HepG2 (cell line): Measurements from ENCODE around the gene BEST2. TPM values are rescaled to one million over a fixed set of nuclear protein-coding genes. Genes with fewer than 3 reads are reported as not detected.
A peak's percentile ranks its signal among the peaks of the same experiment; 100 is the strongest.

Experiments
- ETS1 ChIP-seq: sonication (generic); formaldehyde crosslinking; IDR thresholded peaks from 2 replicates; pipeline ENCODE4 v1.4.0; 2020; ENCODE audit warnings: missing genetic modification reagents
- FOSL2 ChIP-seq: sonication (generic); formaldehyde crosslinking; IDR thresholded peaks from 2 replicates; pipeline ENCODE4 v1.4.0; 2020; ENCODE audit warnings: missing genetic modification reagents
- HDAC6 ChIP-seq: fragments of 200-600 bp; sonication (generic); IDR thresholded peaks from 2 replicates; pipeline ENCODE4 v1.7.0; 2017; ENCODE audit warnings: mild to moderate bottlenecking, antibody characterized with exemption, low read length, low read depth
- HMGXB4 ChIP-seq, 2 experiments: sonication (generic) in 1 of 2; formaldehyde crosslinking in 1 of 2; IDR thresholded peaks; 2 replicates each; pipeline versions ENCODE4 v1.4.0 to v1.6.1; 2018 to 2020; ENCODE audit warnings: missing genetic modification reagents in 2 of 2, borderline replicate concordance in 1 of 2, low read depth in 1 of 2, mild to moderate bottlenecking in 1 of 2, missing biosample characterization in 1 of 2
- KDM4B ChIP-seq: sonication (generic); formaldehyde crosslinking; IDR thresholded peaks from 2 replicates; pipeline ENCODE4 v1.4.0; 2020; ENCODE audit warnings: missing genetic modification reagents
- KLF6 ChIP-seq: IDR thresholded peaks from 2 replicates; pipeline ENCODE4 v1.8.0; 2016; ENCODE audit warnings: missing biosample characterization, missing genetic modification reagents
- MBNL3 ChIP-seq: fragments of 250-450 bp; sonication (Bioruptor Pico); conservative IDR thresholded peaks from 2 replicates; pipeline ENCODE4 v1.8.0; 2022; ENCODE audit warnings: mild to moderate bottlenecking, inconsistent platforms
- MIXL1 ChIP-seq: IDR thresholded peaks from 2 replicates; pipeline ENCODE4 v1.6.1; 2016
- NFIB ChIP-seq: sonication (generic); formaldehyde crosslinking; IDR thresholded peaks from 2 replicates; pipeline ENCODE4 v1.9.0; 2021; ENCODE audit warnings: missing genetic modification reagents, mild to moderate bottlenecking, borderline replicate concordance
- RBFOX2 ChIP-seq: fragments of 200-400 bp; formaldehyde crosslinking; IDR thresholded peaks from 2 replicates; pipeline ENCODE4 v1.6.1; 2017; ENCODE audit warnings: low read depth, mild to moderate bottlenecking, low read length
- RNF2 ChIP-seq: fragments of 450-650 bp; conservative IDR thresholded peaks from 2 replicates; pipeline ENCODE4 v1.6.1; 2016; ENCODE audit warnings: low read depth
- SNAPC5 ChIP-seq: sonication (generic); formaldehyde crosslinking; IDR thresholded peaks from 2 replicates; pipeline ENCODE4 v1.8.1; 2023; ENCODE audit warnings: mild to moderate bottlenecking, missing genetic modification reagents, borderline replicate concordance
- YEATS2 ChIP-seq: sonication (generic); formaldehyde crosslinking; IDR thresholded peaks from 2 replicates; pipeline ENCODE4 v1.4.0; 2020; ENCODE audit warnings: missing genetic modification reagents, borderline replicate concordance
- ZMYM2 ChIP-seq: sonication (generic); formaldehyde crosslinking; IDR thresholded peaks from 2 replicates; pipeline ENCODE4 v1.8.0; 2022; ENCODE audit warnings: mild to moderate bottlenecking, missing genetic modification reagents
- ZNF101 ChIP-seq: sonication (generic); formaldehyde crosslinking; IDR thresholded peaks from 2 replicates; pipeline ENCODE4 v1.4.0; 2020; ENCODE audit warnings: mild to moderate bottlenecking, low read depth, missing genetic modification reagents, borderline replicate concordance
- ZNF17 ChIP-seq: sonication (generic); formaldehyde crosslinking; IDR thresholded peaks from 2 replicates; pipeline ENCODE4 v1.5.0; 2020; ENCODE audit warnings: mild to moderate bottlenecking, missing genetic modification reagents
- ZNF496 ChIP-seq: sonication (generic); formaldehyde crosslinking; IDR thresholded peaks from 2 replicates; pipeline ENCODE4 v1.8.1; 2023; ENCODE audit warnings: mild to moderate bottlenecking, moderate library complexity, missing genetic modification reagents; ENCODE audit not compliant: insufficient replicate concordance
- ZNF552 ChIP-seq: sonication (generic); formaldehyde crosslinking; IDR thresholded peaks from 2 replicates; pipeline ENCODE4 v1.9.0; 2022; ENCODE audit warnings: missing genetic modification reagents, mild to moderate bottlenecking, borderline replicate concordance
- ZNF598 ChIP-seq: sonication (generic); formaldehyde crosslinking; IDR thresholded peaks from 2 replicates; pipeline ENCODE4 v1.5.1; 2020; ENCODE audit warnings: mild to moderate bottlenecking, missing genetic modification reagents, borderline replicate concordance
- ZNF749 ChIP-seq: sonication (generic); formaldehyde crosslinking; IDR thresholded peaks from 2 replicates; pipeline ENCODE4 v1.8.0; 2022; ENCODE audit warnings: mild to moderate bottlenecking, missing genetic modification reagents, moderate library complexity, borderline replicate concordance
- polyA plus RNA-seq, 8 experiments: library from polyadenylated mRNA; depleted of rRNA in 3 of 8; stranded (reverse) in 7 of 8; unstranded in 1 of 8; fragments of >200 nt; fragmentation: Illumina TruSeq in 4 of 8; extraction: Trizol in 4 of 8; gene quantifications; 2 replicates each; pipeline versions ENCODE4 v1.2.1 to v1.2.3, GENCODE V29; 2011 to 2016; ENCODE audit warnings: low read depth in 4 of 8, missing spikeins in 1 of 8, mixed read lengths in 1 of 8; ENCODE audit not compliant: insufficient read depth in 1 of 8
- total RNA-seq, 5 experiments: library from RNA; depleted of rRNA; stranded (reverse); fragments of >200 nt; fragmentation: Illumina TruSeq; extraction: Trizol; gene quantifications; 2 replicates each; pipeline ENCODE4 v1.2.3, GENCODE V29; 2016; ENCODE audit warnings: low read depth in 1 of 5
- TF ChIP-seq, protein P1 (sequence below): sonication (generic); formaldehyde crosslinking; IDR thresholded peaks from 2 replicates; pipeline ENCODE4 v1.4.0; 2020; ENCODE audit warnings: missing genetic modification reagents
- TF ChIP-seq, protein P2 (sequence below): sonication (generic); formaldehyde crosslinking; IDR thresholded peaks from 2 replicates; pipeline ENCODE4 v1.8.1; 2022; ENCODE audit warnings: low read depth, mild to moderate bottlenecking, missing genetic modification reagents

The BEST2 gene
- total and polyA plus RNA-seq, 2 of the 13 experiments (the other 11 are each of a cell fraction or from before 2014, with no cell fraction given), result not detected

GRCh38 chr19:12793290-12794195 is 42.0 kb downstream of the BEST2 start (continued):
- TF ChIP-seq, protein P1, sequence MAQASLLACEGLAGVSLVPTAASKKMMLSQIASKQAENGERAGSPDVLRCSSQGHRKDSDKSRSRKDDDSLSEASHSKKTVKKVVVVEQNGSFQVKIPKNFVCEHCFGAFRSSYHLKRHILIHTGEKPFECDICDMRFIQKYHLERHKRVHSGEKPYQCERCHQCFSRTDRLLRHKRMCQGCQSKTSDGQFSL (CRISPR knock-in tag), result no peak
- TF ChIP-seq KDM4B (CRISPR knock-in tag) (peak; percentile 82; the same call in 1 of the 2 replicates), KLF6 (CRISPR knock-in tag) (peak; percentile 68; the same call in 1 of the 2 replicates), ZNF598 (CRISPR knock-in tag) (no peak), FOSL2 (CRISPR knock-in tag) (peak; percentile 72), ZNF552 (CRISPR knock-in tag) (no peak), ZNF101 (no peak), SNAPC5 (CRISPR knock-in tag) (no peak), YEATS2 (peak; percentile 32; the same call in 1 of the 2 replicates), ZMYM2 (CRISPR knock-in tag) (no peak), HDAC6 (no peak), ZNF749 (CRISPR knock-in tag) (no peak), RBFOX2 (peak; percentile 90), ZNF17 (CRISPR knock-in tag) (no peak), MBNL3 (CRISPR knock-in tag) (no peak), HMGXB4 (CRISPR knock-in tag; IDR thresholded peaks at IDR 0.05; ENCODE audit: borderline replicate concordance in 1 of 2, low read depth in 1 of 2) (peak in 1 of 2 experiments; percentile 55; a peak in 3 of 4 replicates), MIXL1 (CRISPR knock-in tag) (no peak), RNF2 (no peak; the same call in 1 of the 2 replicates), NFIB (CRISPR knock-in tag) (no peak), ETS1 (no peak), ZNF496 (CRISPR knock-in tag) (no peak)
- TF ChIP-seq, protein P2, sequence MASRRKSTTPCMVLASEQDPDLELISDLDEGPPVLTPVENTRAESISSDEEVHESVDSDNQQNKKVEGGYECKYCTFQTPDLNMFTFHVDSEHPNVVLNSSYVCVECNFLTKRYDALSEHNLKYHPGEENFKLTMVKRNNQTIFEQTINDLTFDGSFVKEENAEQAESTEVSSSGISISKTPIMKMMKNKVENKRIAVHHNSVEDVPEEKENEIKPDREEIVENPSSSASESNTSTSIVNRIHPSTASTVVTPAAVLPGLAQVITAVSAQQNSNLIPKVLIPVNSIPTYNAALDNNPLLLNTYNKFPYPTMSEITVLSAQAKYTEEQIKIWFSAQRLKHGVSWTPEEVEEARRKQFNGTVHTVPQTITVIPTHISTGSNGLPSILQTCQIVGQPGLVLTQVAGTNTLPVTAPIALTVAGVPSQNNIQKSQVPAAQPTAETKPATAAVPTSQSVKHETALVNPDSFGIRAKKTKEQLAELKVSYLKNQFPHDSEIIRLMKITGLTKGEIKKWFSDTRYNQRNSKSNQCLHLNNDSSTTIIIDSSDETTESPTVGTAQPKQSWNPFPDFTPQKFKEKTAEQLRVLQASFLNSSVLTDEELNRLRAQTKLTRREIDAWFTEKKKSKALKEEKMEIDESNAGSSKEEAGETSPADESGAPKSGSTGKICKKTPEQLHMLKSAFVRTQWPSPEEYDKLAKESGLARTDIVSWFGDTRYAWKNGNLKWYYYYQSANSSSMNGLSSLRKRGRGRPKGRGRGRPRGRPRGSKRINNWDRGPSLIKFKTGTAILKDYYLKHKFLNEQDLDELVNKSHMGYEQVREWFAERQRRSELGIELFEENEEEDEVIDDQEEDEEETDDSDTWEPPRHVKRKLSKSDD (CRISPR knock-in tag), result no peak
